Stimulated activated effector memory CD8-positive, alpha-beta T cell treated with anti-CD3 and anti-CD28 coated beads, Interleukin-12 subunit alpha, Interleukin-12 subunit beta, amount 100 ng/mL, for 72 hours (primary cell): ENCODE measurements around the gene ZC3H18.
"Not testable (repeated sequence)": the region's sequence is repeated elsewhere in the genome, so short reads cannot be mapped to it uniquely, and the experiment has no call there.

ENCODE experiments used
- ATAC-seq: fragments of 150-1000 bp; cut with Tn5 transposase; 2 replicates; pipeline ENCODE4 v1.10.0; 2021
- DNase-seq, 2 donors: peaks; one replicate each; pipeline ENCODE4 v3.0.0; 2021 to 2022; ENCODE audit warnings: low spot score in 2 of 2
- H3K27ac Mint-ChIP-seq: one replicate; pipeline ENCODE4 v1.8.0; 2022; ENCODE audit warnings: mild to moderate bottlenecking, mixed read lengths
- H3K36me3 Mint-ChIP-seq: one replicate; pipeline ENCODE4 v1.8.0; 2022; ENCODE audit warnings: mild to moderate bottlenecking, mixed read lengths
- H3K4me1 Mint-ChIP-seq: one replicate; pipeline ENCODE4 v1.8.0; 2022; ENCODE audit warnings: mixed read lengths
- H3K4me3 Mint-ChIP-seq: one replicate; pipeline ENCODE4 v1.8.0; 2022; ENCODE audit warnings: mild to moderate bottlenecking, mixed read lengths
- H3K9me3 Mint-ChIP-seq: one replicate; pipeline ENCODE4 v1.8.0; 2022; ENCODE audit warnings: mixed read lengths

Gene ZC3H18

GRCh38 chr16:88597856-88598491 is 27.8 kb downstream of the ZC3H18 start:
- DNase-seq (no peak), ATAC-seq (no peak)
- Mint-ChIP-seq H3K27ac (peak overlapping the region; percentile 52), H3K4me1 (peaks cover 23% of the 10 kb centered on the region), H3K9me3 (no peaks in the 10 kb centered on the region), H3K4me3 (no peak overlapping the region), H3K36me3 (peaks cover 99% of the 10 kb centered on the region)

- H3K4me1 Mint-ChIP-seq, result peaks cover 17% of the 10 kb centered on the region
- H3K36me3 Mint-ChIP-seq, result peaks cover 99% of the 10 kb centered on the region
- no peak overlapping the region for H3K4me3 Mint-ChIP-seq
- DNase-seq (no peak), ATAC-seq (no peak)
- H3K27ac Mint-ChIP-seq, result peak overlapping the region; percentile 48
- H3K9me3 Mint-ChIP-seq, result no peaks in the 10 kb centered on the region
Observed at GRCh38 chr16:88599092-88599733, 29.0 kb downstream of the ZC3H18 start.

- Mint-ChIP-seq H3K4me3 (no peak overlapping the region), H3K36me3 (peaks cover 99% of the 10 kb centered on the region), H3K9me3 (no peaks in the 10 kb centered on the region), H3K27ac (peak overlapping the region; percentile 48), H3K4me1 (peaks cover 17% of the 10 kb centered on the region)
- DNase-seq (no peak), ATAC-seq (no peak)
Observed at GRCh38 chr16:88599825-88600538, 29.8 kb downstream of the ZC3H18 start.

DNA sequence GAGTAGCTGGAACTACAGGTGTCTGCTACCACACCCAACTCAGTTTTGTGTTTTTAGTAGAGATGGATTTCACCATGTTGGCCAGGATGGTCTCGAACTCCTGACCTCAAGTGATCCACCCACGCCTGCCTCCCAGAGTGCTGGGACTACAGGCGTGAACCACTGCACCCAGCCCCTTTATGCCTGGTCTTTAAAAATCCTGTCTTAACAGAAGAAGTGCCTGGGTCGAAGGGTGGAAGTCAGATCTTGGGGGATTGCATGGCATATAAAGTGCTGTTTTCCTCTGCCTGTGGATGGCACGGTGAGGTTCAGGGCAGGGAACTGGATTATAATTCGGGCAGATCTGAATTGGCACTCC is 30.3 kb downstream of the ZC3H18 start:
- no peak overlapping the region for H3K4me3 Mint-ChIP-seq
- no peaks in the 10 kb centered on the region for H3K9me3 Mint-ChIP-seq
- ATAC-seq, result no peak
- peaks cover 95% of the 10 kb centered on the region for H3K36me3 Mint-ChIP-seq
- H3K4me1 Mint-ChIP-seq, result peaks cover 17% of the 10 kb centered on the region
- no peak overlapping the region for H3K27ac Mint-ChIP-seq
- DNase-seq, result no peak

DNA sequence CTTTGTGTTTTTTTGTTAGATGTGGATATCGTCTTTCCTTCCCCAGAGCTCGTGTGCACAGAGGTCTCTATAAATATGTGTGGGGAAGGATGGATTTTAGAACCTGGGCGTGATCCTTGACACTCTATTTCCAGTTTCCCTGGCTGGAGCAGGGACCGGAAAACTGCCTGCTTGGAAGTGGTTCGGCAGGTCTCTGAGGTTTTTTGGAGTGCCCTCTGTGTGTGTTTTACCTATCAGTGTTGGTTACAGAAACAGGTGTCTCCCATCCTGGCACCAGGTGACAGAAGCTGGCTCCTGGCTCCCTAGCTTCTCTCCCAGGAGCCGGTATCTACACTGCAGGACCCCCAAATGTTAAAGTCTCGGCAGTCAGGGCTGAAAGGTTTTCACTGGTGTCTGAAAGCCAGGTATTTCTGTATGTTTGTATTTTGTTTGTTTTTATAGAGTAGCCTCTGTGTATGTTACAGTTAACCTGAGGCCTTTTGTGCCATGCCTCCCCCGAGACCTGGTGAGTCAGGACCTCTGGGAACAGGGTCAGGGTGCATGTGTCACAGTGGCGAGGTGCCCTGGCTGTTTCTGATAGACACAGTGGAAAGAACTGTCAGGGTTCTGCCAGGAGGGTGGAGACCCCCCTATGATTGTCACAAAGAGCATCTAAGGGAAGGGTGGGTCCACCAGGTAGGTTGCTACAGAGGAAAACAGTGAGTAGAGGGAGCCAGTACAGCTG is 31.3 kb downstream of the ZC3H18 start:
- ATAC-seq, result peak; percentile 44
- Mint-ChIP-seq H3K4me1 (peaks cover 12% of the 10 kb centered on the region), H3K27ac (peak overlapping the region; percentile 86), H3K9me3 (no peaks in the 10 kb centered on the region), H3K36me3 (peaks cover 95% of the 10 kb centered on the region), H3K4me3 (no peak overlapping the region)
- no peak for DNase-seq

DNA sequence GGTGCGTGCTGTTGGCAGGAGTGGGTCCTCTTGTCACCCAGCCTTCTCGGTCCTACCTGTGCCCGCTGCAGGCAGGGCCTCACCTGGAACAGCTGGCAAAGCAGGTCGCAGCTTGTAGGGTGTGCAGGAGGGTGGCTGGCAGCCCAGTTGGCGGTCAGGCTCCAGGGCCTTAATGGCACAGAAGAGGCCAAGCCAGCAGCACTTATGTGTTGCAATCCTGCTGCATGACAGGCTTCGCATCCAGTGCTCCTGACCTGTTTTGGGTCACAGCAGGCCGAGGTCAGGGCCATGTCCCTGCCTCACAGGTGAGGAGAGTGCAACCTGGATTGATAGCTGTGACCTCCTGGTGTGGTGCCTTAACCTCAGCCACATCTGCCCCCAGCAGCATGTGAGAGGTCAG is 31.9 kb downstream of the ZC3H18 start:
- Mint-ChIP-seq H3K27ac (peak overlapping the region; percentile 86), H3K9me3 (no peaks in the 10 kb centered on the region), H3K4me3 (no peak overlapping the region), H3K36me3 (peaks cover 95% of the 10 kb centered on the region), H3K4me1 (peaks cover 13% of the 10 kb centered on the region)
- DNase-seq (no peak), ATAC-seq (no peak)

- DNase-seq, result no peak
- Mint-ChIP-seq H3K4me3 (no peak overlapping the region), H3K27ac (no peak overlapping the region), H3K4me1 (peaks cover 23% of the 10 kb centered on the region), H3K9me3 (no peaks in the 10 kb centered on the region), H3K36me3 (peaks cover 96% of the 10 kb centered on the region)
- ATAC-seq, result no peak
Observed at GRCh38 chr16:88605186-88606147, 35.3 kb downstream of the ZC3H18 start.

DNA sequence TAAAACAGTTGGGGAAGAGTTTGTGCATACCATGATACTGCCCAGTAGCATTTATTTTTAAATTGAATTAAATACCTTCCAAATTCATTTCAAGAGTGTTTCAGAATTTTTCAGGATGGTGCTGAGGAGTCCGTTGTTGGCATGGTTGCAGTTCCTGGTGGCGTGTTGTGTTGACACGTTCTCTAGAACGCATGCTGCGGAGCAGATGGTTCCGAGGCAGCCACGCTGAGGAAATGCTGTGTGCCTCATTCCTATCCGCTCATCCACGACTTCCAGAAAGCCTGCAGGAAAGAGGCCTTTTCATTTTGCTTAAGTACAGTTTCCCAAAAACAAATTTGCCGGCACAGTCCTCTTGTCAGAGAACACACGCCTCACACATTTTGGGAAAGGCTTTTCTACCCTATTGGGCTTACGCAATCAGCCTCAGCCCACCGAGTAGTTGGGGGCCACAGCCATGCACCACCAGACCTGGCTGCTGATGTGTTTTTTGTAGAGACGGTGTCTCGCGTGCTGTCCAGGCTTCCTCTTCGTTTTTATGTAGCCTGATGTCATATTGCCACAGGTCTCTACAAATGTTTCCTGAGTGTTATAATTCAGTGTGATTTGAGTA is 36.0 kb downstream of the ZC3H18 start:
- DNase-seq, result no peak
- no peak for ATAC-seq
- Mint-ChIP-seq H3K27ac (no peak overlapping the region), H3K36me3 (peaks cover 96% of the 10 kb centered on the region), H3K9me3 (no peaks in the 10 kb centered on the region), H3K4me3 (no peak overlapping the region), H3K4me1 (peaks cover 19% of the 10 kb centered on the region)

- peaks cover 94% of the 10 kb centered on the region for H3K36me3 Mint-ChIP-seq
- DNase-seq (no peak), ATAC-seq (no peak)
- no peak overlapping the region for H3K4me3 Mint-ChIP-seq
- H3K27ac Mint-ChIP-seq, result peak overlapping the region; percentile 24
- H3K9me3 Mint-ChIP-seq, result no peaks in the 10 kb centered on the region
- H3K4me1 Mint-ChIP-seq, result peaks cover 12% of the 10 kb centered on the region
Observed at GRCh38 chr16:88608076-88608475, 37.9 kb downstream of the ZC3H18 start.

GRCh38 chr16:88609426-88609825 is 39.2 kb downstream of the ZC3H18 start:
- H3K36me3 Mint-ChIP-seq, result peaks cover 90% of the 10 kb centered on the region
- H3K9me3 Mint-ChIP-seq, H3K4me3 Mint-ChIP-seq, DNase-seq, ATAC-seq: not testable (repeated sequence)
- H3K4me1 Mint-ChIP-seq, result peaks cover 24% of the 10 kb centered on the region
- H3K27ac Mint-ChIP-seq, result peak overlapping the region; percentile 76

- Mint-ChIP-seq H3K4me3 (no peak overlapping the region), H3K4me1 (peaks cover 29% of the 10 kb centered on the region), H3K36me3 (peaks cover 85% of the 10 kb centered on the region), H3K9me3 (no peaks in the 10 kb centered on the region), H3K27ac (peak overlapping the region; percentile 76)
- DNase-seq, result no peak
- ATAC-seq, result no peak
Observed at GRCh38 chr16:88610080-88610479, 39.9 kb downstream of the ZC3H18 start.

DNA sequence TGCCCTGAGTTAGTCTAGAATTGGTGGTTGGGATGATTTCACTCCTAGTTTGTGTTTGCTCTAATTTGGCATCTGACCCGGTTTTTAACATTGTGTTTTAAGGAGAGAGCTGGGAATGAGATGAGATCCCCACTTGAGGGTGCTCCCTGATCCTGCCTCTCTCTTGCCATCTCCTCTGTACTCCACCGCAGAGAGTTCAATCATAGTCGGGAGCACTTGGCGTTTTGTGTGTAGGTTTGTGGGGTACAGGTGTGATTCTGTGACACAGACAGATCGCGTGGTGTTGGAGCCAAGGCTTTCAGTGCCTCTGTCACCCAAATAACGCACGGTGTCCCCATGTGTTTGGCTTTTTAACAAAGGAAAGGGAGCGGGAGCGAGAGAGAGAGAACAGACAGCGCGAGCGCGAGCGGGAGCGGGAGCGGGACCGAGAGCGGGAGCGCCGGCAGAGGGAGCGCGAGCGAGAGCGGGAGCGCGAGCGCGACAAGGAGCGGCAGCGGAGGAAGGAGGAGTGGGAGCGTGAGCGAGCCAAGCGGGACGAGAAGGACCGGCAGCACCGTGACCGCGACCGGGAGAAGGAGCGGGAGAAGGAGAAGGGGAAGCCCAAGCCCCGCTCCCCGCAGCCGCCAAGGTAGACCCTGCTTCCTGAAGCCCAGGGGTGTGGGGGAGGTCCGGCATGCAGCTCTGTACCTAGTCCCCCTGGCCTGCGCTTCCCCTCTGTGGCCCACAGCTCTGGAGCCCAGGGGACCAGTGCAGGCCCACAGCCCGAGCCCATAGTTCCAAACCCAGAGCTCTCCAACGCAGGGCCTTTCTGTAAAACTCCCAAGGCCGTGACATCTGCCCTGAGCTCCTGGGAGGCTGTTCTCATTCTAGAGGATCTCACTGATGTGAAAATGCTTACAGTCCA is 41.0 kb downstream of the ZC3H18 start:
- H3K4me1 Mint-ChIP-seq, result peaks cover 36% of the 10 kb centered on the region
- H3K36me3 Mint-ChIP-seq, result peaks cover 87% of the 10 kb centered on the region
- no peak overlapping the region for H3K4me3 Mint-ChIP-seq
- H3K9me3 Mint-ChIP-seq, result no peaks in the 10 kb centered on the region
- ATAC-seq (no peak), DNase-seq (no peak)
- H3K27ac Mint-ChIP-seq, result peak overlapping the region; percentile 81

DNA sequence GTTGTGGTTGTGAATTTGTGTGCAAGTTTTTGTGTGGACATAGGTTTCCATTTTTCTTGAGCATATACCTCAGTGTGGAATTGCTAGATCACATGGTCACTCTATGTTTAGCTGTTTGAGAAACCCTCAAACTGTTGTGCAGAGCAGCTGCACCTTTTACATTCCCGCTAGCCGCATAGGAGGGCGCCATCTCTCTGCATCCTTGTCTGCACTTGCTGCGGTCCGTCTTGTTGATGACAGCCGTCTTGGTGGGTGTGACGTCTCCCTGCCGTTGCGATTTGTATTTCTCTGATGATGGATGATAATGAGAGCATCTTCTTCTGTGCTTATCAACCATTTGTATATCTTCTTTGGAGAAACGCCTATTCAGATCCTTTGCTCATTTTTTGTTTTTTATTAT is 43.1 kb downstream of the ZC3H18 start:
- H3K4me1 Mint-ChIP-seq, result peaks cover 36% of the 10 kb centered on the region
- H3K27ac Mint-ChIP-seq, result peak overlapping the region; percentile 93
- H3K36me3 Mint-ChIP-seq, result peaks cover 83% of the 10 kb centered on the region
- no peak overlapping the region for H3K4me3 Mint-ChIP-seq
- no peaks in the 10 kb centered on the region for H3K9me3 Mint-ChIP-seq
- DNase-seq, result no peak
- ATAC-seq, result no peak
